Liver (tissue), 9 donors: Measurements from ENCODE around the gene EPHA6. TPM values are rescaled to one million over a fixed set of nuclear protein-coding genes. Genes with fewer than 3 reads are reported as not detected.

Source experiments
- DNase-seq: peaks from one replicate; pipeline ENCODE4 v3.0.0-alpha.2; 2017; ENCODE audit warnings: low spot score
- H3K27ac ChIP-seq, 2 donors: one replicate each; pipeline ENCODE4 v1.7.0; 2013; ENCODE audit warnings: inconsistent platforms in 2 of 2, low read length in 2 of 2, control low read depth in 1 of 2, low read depth in 1 of 2, mild to moderate bottlenecking in 1 of 2
- H3K27me3 ChIP-seq, 4 donors: one replicate each; pipeline versions ENCODE4 v1.6.1 to v1.7.0; 2013; ENCODE audit warnings: low read length in 3 of 4, inconsistent platforms in 1 of 4, mild to moderate bottlenecking in 1 of 4, moderate library complexity in 1 of 4; ENCODE audit not compliant: control insufficient read depth in 4 of 4, insufficient read depth in 4 of 4
- H3K36me3 ChIP-seq, 4 donors: one replicate each; pipeline versions ENCODE4 v1.6.1 to v1.7.0; 2013; ENCODE audit warnings: low read length in 3 of 4, mild to moderate bottlenecking in 3 of 4, low read depth in 1 of 4, moderate library complexity in 1 of 4; ENCODE audit not compliant: control insufficient read depth in 4 of 4, insufficient read depth in 3 of 4
- H3K4me1 ChIP-seq, 4 donors: one replicate each; pipeline versions ENCODE4 v1.6.1 to v1.7.0; 2013; ENCODE audit warnings: low read length in 3 of 4, mild to moderate bottlenecking in 3 of 4, moderate library complexity in 1 of 4; ENCODE audit not compliant: control insufficient read depth in 4 of 4, insufficient read depth in 4 of 4
- H3K4me3 ChIP-seq, 3 donors: one replicate each; pipeline versions ENCODE4 v1.6.1 to v1.7.0; 2013; ENCODE audit warnings: low read length in 3 of 3, control low read depth in 1 of 3, low read depth in 1 of 3, mild to moderate bottlenecking in 1 of 3
- H3K9ac ChIP-seq, 2 donors: one replicate each; pipeline ENCODE4 v1.7.0; 2013; ENCODE audit warnings: low read length in 2 of 2, mild to moderate bottlenecking in 2 of 2, moderate library complexity in 2 of 2, control low read depth in 1 of 2, low read depth in 1 of 2
- H3K9me3 ChIP-seq, 4 donors: one replicate each; pipeline versions ENCODE4 v1.6.1 to v1.7.0; 2013; ENCODE audit warnings: low read length in 3 of 4; ENCODE audit not compliant: control insufficient read depth in 4 of 4
- ATF3 ChIP-seq: IDR thresholded peaks from 2 replicates; pipeline ENCODE4 v1.6.1; 2016; ENCODE audit warnings: antibody characterized with exemption
- CTCF ChIP-seq: fragments of 150-350 bp; IDR thresholded peaks from 2 replicates; pipeline ENCODE4 v1.5.1; 2017; ENCODE audit warnings: improper control_type of control experiment, low read depth, low read length; ENCODE audit not compliant: missing input control
- EGR1 ChIP-seq, 2 donors: IDR thresholded peaks; 2 replicates each; pipeline ENCODE4 v1.6.1; 2016 to 2018; ENCODE audit warnings: antibody characterized with exemption in 2 of 2, low read depth in 2 of 2
- FOXA1 ChIP-seq: IDR thresholded peaks from 2 replicates; pipeline ENCODE4 v1.6.1; 2016; ENCODE audit warnings: antibody characterized with exemption
- FOXA2 ChIP-seq: IDR thresholded peaks from 2 replicates; pipeline ENCODE4 v1.6.1; 2016; ENCODE audit warnings: antibody characterized with exemption
- GABPA ChIP-seq, 2 donors: IDR thresholded peaks in 1 of 2; conservative IDR thresholded peaks in 1 of 2; 2 replicates each; pipeline ENCODE4 v1.6.1; 2016; ENCODE audit warnings: antibody characterized with exemption in 2 of 2, mild to moderate bottlenecking in 1 of 2, moderate library complexity in 1 of 2
- HNF4A ChIP-seq, 2 donors: conservative IDR thresholded peaks; 2 replicates each; pipeline ENCODE4 v1.6.1; 2016; ENCODE audit warnings: antibody characterized with exemption in 2 of 2, mild to moderate bottlenecking in 2 of 2
- HNF4G ChIP-seq: IDR thresholded peaks from 2 replicates; pipeline ENCODE4 v1.6.1; 2016; ENCODE audit warnings: antibody characterized with exemption
- JUND ChIP-seq, 2 donors: IDR thresholded peaks; 2 replicates each; pipeline ENCODE4 v1.6.1; 2016; ENCODE audit warnings: antibody characterized with exemption in 2 of 2
- MAX ChIP-seq: IDR thresholded peaks from 2 replicates; pipeline ENCODE4 v1.6.1; 2016; ENCODE audit warnings: antibody characterized with exemption
- NR2F2 ChIP-seq: IDR thresholded peaks from 2 replicates; pipeline ENCODE4 v1.6.1; 2016; ENCODE audit warnings: antibody characterized with exemption
- RAD21 ChIP-seq, 2 donors: IDR thresholded peaks; 2 replicates each; pipeline ENCODE4 v1.6.1; 2016; ENCODE audit warnings: antibody characterized with exemption in 2 of 2, mild to moderate bottlenecking in 2 of 2
- RXRA ChIP-seq, 2 donors: IDR thresholded peaks; 2 replicates each; pipeline ENCODE4 v1.6.1; 2017 to 2018; ENCODE audit warnings: antibody characterized with exemption in 2 of 2, mild to moderate bottlenecking in 1 of 2
- SP1 ChIP-seq: IDR thresholded peaks from 2 replicates; pipeline ENCODE4 v1.6.1; 2018; ENCODE audit warnings: antibody characterized with exemption, mild to moderate bottlenecking
- TAF1 ChIP-seq: conservative IDR thresholded peaks from 2 replicates; pipeline ENCODE4 v1.6.1; 2016; ENCODE audit warnings: antibody characterized with exemption, mild to moderate bottlenecking
- YY1 ChIP-seq: IDR thresholded peaks from 2 replicates; pipeline ENCODE4 v1.6.1; 2016; ENCODE audit warnings: antibody characterized with exemption, mild to moderate bottlenecking
- WGBS: extraction: QIAGEN DNeasy Blood & Tissue Kit; methylation state at CpG from one replicate; pipeline ENCODE4 v1.1.7; 2013; 5-methylcytosine and 5-hydroxymethylcytosine counted together
- polyA plus RNA-seq, 2 donors: library from polyadenylated mRNA; stranded (reverse) in 1 of 2; unstranded in 1 of 2; fragments of 200-250 nt in 1 of 2; fragments of >200 nt in 1 of 2; fragmentation: Nextera tagmentation in 1 of 2; extraction: Ambion mirVana in 1 of 2; gene quantifications; one replicate each; pipeline versions ENCODE4 v1.2.1 to v1.2.3, GENCODE V29; 2013 to 2015
- total RNA-seq, 2 donors: library from RNA; depleted of rRNA; stranded (reverse); fragments of >200 nt; gene quantifications; one replicate each; pipeline ENCODE4 v1.2.3, GENCODE V29; 2014
- TF ChIP-seq, protein P1 (sequence below): IDR thresholded peaks from 2 replicates; pipeline ENCODE4 v1.6.1; 2016; ENCODE audit warnings: antibody characterized with exemption, mild to moderate bottlenecking
- TF ChIP-seq, protein P2 (sequence below): IDR thresholded peaks from 2 replicates; pipeline ENCODE4 v1.6.1; 2016; ENCODE audit warnings: antibody characterized with exemption
- donor health status: healthy.
- donor health status: healthy.
- donor health status: healthy.
- donor health status: healthy.
- donor health status: healthy.

EPHA6 gene
- total and polyA plus RNA-seq, 4 donors: 0.05 to 0.17 (median 0.05) TPM; not detected in 1

DNA sequence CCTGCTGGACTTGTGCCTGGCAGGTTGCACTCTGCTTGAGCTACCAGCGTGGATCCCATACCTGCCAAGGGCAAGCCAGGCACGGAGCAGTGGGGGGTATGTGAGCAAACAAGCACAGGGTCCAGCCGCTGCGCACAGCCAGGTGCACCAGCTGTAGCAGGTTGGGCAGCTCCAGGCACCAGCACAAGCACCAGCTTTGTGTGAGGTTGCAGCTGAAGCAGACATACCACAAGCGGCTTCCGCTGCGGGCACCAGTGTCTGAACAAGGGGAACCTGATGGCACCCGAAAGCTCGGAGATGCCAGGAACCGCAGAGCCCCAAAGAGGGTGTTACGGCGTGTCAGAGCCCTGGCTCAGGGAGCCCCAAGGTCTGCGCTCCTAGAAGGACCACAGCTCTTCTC lies 477.5 kb downstream of the EPHA6 start:
- DNase-seq: no peak
- no peak overlapping the region for H3K4me3 ChIP-seq
- 92% methylated on average over 13 of the region's 13 CpGs for WGBS
- TF ChIP-seq JUND (IDR thresholded peaks at IDR 0.05): no peak
- no peak for TF ChIP-seq CTCF
- TF ChIP-seq RXRA (IDR thresholded peaks at IDR 0.05): no peak
- TF ChIP-seq, protein P1, sequence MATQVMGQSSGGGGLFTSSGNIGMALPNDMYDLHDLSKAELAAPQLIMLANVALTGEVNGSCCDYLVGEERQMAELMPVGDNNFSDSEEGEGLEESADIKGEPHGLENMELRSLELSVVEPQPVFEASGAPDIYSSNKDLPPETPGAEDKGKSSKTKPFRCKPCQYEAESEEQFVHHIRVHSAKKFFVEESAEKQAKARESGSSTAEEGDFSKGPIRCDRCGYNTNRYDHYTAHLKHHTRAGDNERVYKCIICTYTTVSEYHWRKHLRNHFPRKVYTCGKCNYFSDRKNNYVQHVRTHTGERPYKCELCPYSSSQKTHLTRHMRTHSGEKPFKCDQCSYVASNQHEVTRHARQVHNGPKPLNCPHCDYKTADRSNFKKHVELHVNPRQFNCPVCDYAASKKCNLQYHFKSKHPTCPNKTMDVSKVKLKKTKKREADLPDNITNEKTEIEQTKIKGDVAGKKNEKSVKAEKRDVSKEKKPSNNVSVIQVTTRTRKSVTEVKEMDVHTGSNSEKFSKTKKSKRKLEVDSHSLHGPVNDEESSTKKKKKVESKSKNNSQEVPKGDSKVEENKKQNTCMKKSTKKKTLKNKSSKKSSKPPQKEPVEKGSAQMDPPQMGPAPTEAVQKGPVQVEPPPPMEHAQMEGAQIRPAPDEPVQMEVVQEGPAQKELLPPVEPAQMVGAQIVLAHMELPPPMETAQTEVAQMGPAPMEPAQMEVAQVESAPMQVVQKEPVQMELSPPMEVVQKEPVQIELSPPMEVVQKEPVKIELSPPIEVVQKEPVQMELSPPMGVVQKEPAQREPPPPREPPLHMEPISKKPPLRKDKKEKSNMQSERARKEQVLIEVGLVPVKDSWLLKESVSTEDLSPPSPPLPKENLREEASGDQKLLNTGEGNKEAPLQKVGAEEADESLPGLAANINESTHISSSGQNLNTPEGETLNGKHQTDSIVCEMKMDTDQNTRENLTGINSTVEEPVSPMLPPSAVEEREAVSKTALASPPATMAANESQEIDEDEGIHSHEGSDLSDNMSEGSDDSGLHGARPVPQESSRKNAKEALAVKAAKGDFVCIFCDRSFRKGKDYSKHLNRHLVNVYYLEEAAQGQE: no peak
- no peak for TF ChIP-seq FOXA1
- no peak for TF ChIP-seq RAD21 (IDR thresholded peaks at IDR 0.05)
- TF ChIP-seq GABPA (IDR thresholded peaks at IDR 0.05 in 1 of 2, conservative IDR thresholded peaks at IDR 0.05 in 1 of 2): no peak
- no peak for TF ChIP-seq SP1
- TF ChIP-seq YY1: no peak
- TF ChIP-seq FOXA2: no peak
- no peak for TF ChIP-seq HNF4G
- TF ChIP-seq, protein P2, sequence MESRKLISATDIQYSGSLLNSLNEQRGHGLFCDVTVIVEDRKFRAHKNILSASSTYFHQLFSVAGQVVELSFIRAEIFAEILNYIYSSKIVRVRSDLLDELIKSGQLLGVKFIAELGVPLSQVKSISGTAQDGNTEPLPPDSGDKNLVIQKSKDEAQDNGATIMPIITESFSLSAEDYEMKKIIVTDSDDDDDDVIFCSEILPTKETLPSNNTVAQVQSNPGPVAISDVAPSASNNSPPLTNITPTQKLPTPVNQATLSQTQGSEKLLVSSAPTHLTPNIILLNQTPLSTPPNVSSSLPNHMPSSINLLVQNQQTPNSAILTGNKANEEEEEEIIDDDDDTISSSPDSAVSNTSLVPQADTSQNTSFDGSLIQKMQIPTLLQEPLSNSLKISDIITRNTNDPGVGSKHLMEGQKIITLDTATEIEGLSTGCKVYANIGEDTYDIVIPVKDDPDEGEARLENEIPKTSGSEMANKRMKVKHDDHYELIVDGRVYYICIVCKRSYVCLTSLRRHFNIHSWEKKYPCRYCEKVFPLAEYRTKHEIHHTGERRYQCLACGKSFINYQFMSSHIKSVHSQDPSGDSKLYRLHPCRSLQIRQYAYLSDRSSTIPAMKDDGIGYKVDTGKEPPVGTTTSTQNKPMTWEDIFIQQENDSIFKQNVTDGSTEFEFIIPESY: no peak
- TF ChIP-seq ATF3: no peak
- TF ChIP-seq EGR1 (IDR thresholded peaks at IDR 0.05; ENCODE audit: low read depth in 2 of 2): no peak
- TF ChIP-seq NR2F2: no peak
- no peak for TF ChIP-seq MAX
- no peak for TF ChIP-seq HNF4A (conservative IDR thresholded peaks at IDR 0.05)
- no peak for TF ChIP-seq TAF1
- H3K27ac ChIP-seq: no peak overlapping the region
- no peaks in the 10 kb centered on the region for H3K27me3 ChIP-seq
- H3K9ac ChIP-seq: no peak overlapping the region
- H3K9me3 ChIP-seq: peaks cover 0 to 4% (median 1%) of the 10 kb centered on the region in 4 donors
- no peaks in the 10 kb centered on the region for H3K4me1 ChIP-seq
- no peaks in the 10 kb centered on the region for H3K36me3 ChIP-seq
